ENCODE results near the gene TMEM19. TPM values are rescaled to one million over a fixed set of nuclear protein-coding genes. Genes with fewer than 3 reads are reported as not detected.

The TMEM19 gene
- polyA plus RNA-seq, 1 of the 3 experiments (the other 2 are of a cell fraction) = 12.6 TPM

- Histone ChIP-seq H3K27ac (ENCODE audit: low read depth in 2 of 2, low read length in 1 of 2) (no peak overlapping the region), H4K20me1 (ENCODE audit: insufficient read depth) (no peaks in the 10 kb centered on the region), H3K27me3 (ENCODE audit: insufficient read depth) (peaks cover 5% of the 10 kb centered on the region; the same call in 1 of the 2 replicates), H3K36me3 (replicated peaks in 1 of 2; ENCODE audit: control insufficient read depth in 1 of 2, insufficient read depth in 2 of 2, low read length in 1 of 2) (no peaks in the 10 kb centered on the region), H3K9me2 (no peaks in the 10 kb centered on the region), H3K4me1 (ENCODE audit: control insufficient read depth in 1 of 2, insufficient read depth in 2 of 2, low read depth in 1 of 2, low read length in 1 of 2) (peaks cover 0 to 3% of the 10 kb centered on the region in 2 experiments; a peak in 1 of 4 replicates), H3K4me2 (no peak overlapping the region), H3K9me3 (no peaks in the 10 kb centered on the region), H3F3A (replicated peaks; ENCODE audit: insufficient read depth) (no peaks in the 10 kb centered on the region), H3K9ac (no peak overlapping the region), H3K79me2 (ENCODE audit: insufficient read depth) (no peaks in the 10 kb centered on the region), H3K4me3 (ENCODE audit: low read depth in 2 of 2, low read length in 1 of 2) (no peak overlapping the region), H2AFZ (ENCODE audit: low read depth) (no peak overlapping the region)
- WGBS (ENCODE audit: low lambda C conversion rate) = 92% methylated on average over 1 of the region's 1 CpG
- TF ChIP-seq YY1 (IDR thresholded peaks at IDR 0.05; ENCODE audit: low read depth) = no peak
- no peak for TF ChIP-seq RXRA (IDR thresholded peaks at IDR 0.05; ENCODE audit: borderline replicate concordance, low read depth)
- TF ChIP-seq RFX5 (IDR thresholded peaks at IDR 0.05; ENCODE audit: low read length) = no peak
- TF ChIP-seq TAF1 (IDR thresholded peaks at IDR 0.05; ENCODE audit: borderline replicate concordance, low read depth, low read length) = no peak
- TF ChIP-seq JUND (IDR thresholded peaks at IDR 0.05) = no peak
- no peak for TF ChIP-seq RCOR1 (IDR thresholded peaks at IDR 0.05; ENCODE audit: low read length)
- no peak for TF ChIP-seq TCF12 (IDR thresholded peaks at IDR 0.05)
- TF ChIP-seq TEAD4 (IDR thresholded peaks at IDR 0.05; ENCODE audit: borderline replicate concordance, insufficient read depth) = no peak
- DNase-seq = no peak
- CTCF ChIA-PET = interaction anchor here (1.3 to 1.4 kb wide), 3 partner anchors 113 to 357 kb away, joined by 4 read pairs; no protein-coding TSS in a partner anchor
- POLR2A ChIA-PET = no interaction called here
Measured at GRCh38 chr12:71749666-71750065, 63.8 kb downstream of the TMEM19 start.

GRCh38 chr12:71752891-71753290, 67.0 kb downstream of the TMEM19 start:
- H3K27me3 ChIP-seq (ENCODE audit: insufficient read depth) = peaks cover 5% of the 10 kb centered on the region; the same call in 1 of the 2 replicates
- H3K79me2 ChIP-seq (ENCODE audit: insufficient read depth) = peaks cover 30% of the 10 kb centered on the region
- peaks cover 6% of the 10 kb centered on the region; the same call in 1 of the 2 replicates for H4K20me1 ChIP-seq (ENCODE audit: insufficient read depth)
- CTCF ChIA-PET = interaction anchor here (1.2 kb wide), 1 partner anchor 167 kb away, joined by 3 read pairs; no protein-coding TSS in a partner anchor
- no peak for DNase-seq
- peaks cover 0 to 14% of the 10 kb centered on the region in 2 experiments; a peak in 3 of 4 replicates for H3K4me1 ChIP-seq (ENCODE audit: control insufficient read depth in 1 of 2, insufficient read depth in 2 of 2, low read depth in 1 of 2, low read length in 1 of 2)
- no peak overlapping the region for H3K9ac ChIP-seq
- POLR2A ChIA-PET = no interaction called here
- peaks cover 4% of the 10 kb centered on the region for H3F3A ChIP-seq (replicated peaks; ENCODE audit: insufficient read depth)
- H3K9me2 ChIP-seq = no peaks in the 10 kb centered on the region
- 85% methylated on average over 1 of the region's 1 CpG for WGBS (ENCODE audit: low lambda C conversion rate)
- H3K4me2 ChIP-seq = no peak overlapping the region
- no peaks in the 10 kb centered on the region for H3K9me3 ChIP-seq
- H3K27ac ChIP-seq (ENCODE audit: low read depth in 2 of 2, low read length in 1 of 2) = no peak overlapping the region
- no peak overlapping the region for H3K4me3 ChIP-seq (ENCODE audit: low read depth in 2 of 2, low read length in 1 of 2)
- no peak overlapping the region for H2AFZ ChIP-seq (ENCODE audit: low read depth)
- TF ChIP-seq RAD21 (IDR thresholded peaks at IDR 0.05; ENCODE audit: low read length) = no peak
- no peak for TF ChIP-seq ELF1 (IDR thresholded peaks at IDR 0.05)
- TF ChIP-seq JUND (IDR thresholded peaks at IDR 0.05) = no peak
- no peak for TF ChIP-seq REST (IDR thresholded peaks at IDR 0.05; ENCODE audit: low read depth, low read length)
- no peak for TF ChIP-seq SMC3 (IDR thresholded peaks at IDR 0.05; ENCODE audit: low read depth, low read length)
- TF ChIP-seq SIN3A (IDR thresholded peaks at IDR 0.05; ENCODE audit: borderline replicate concordance, low read depth, low read length) = no peak
- no peak for TF ChIP-seq GABPA (IDR thresholded peaks at IDR 0.05; ENCODE audit: low read depth)
- TF ChIP-seq YY1 (IDR thresholded peaks at IDR 0.05; ENCODE audit: low read depth) = no peak
- no peak for TF ChIP-seq TAF1 (IDR thresholded peaks at IDR 0.05; ENCODE audit: borderline replicate concordance, low read depth, low read length)
- no peak for TF ChIP-seq USF2 (IDR thresholded peaks at IDR 0.05; ENCODE audit: borderline replicate concordance, low read depth, low read length)
- no peak for TF ChIP-seq NFIC (IDR thresholded peaks at IDR 0.05; ENCODE audit: borderline replicate concordance)
- TF ChIP-seq EP300 (IDR thresholded peaks at IDR 0.05; ENCODE audit: borderline replicate concordance in 1 of 2, low read depth in 1 of 2, low read length in 1 of 2) = no peak
- TF ChIP-seq IRF3 (IDR thresholded peaks at IDR 0.05; ENCODE audit: low read depth, low read length) = no peak
- TF ChIP-seq MXI1 (IDR thresholded peaks at IDR 0.05; ENCODE audit: low read depth, low read length) = no peak
- no peak for TF ChIP-seq GATA2 (CRISPR knock-in tag; IDR thresholded peaks at IDR 0.05)
- no peak for TF ChIP-seq TEAD4 (IDR thresholded peaks at IDR 0.05; ENCODE audit: borderline replicate concordance, insufficient read depth)
- peaks cover 0 to 13% of the 10 kb centered on the region in 2 experiments for H3K36me3 ChIP-seq (replicated peaks in 1 of 2; ENCODE audit: control insufficient read depth in 1 of 2, insufficient read depth in 2 of 2, low read length in 1 of 2)

All from SK-N-SH (cell line).